HCT116 (cell line): ENCODE results near the gene GADD45G. TPM values are rescaled to one million over a fixed set of nuclear protein-coding genes. Genes with fewer than 3 reads are reported as not detected.

Source experiments
- ATAC-seq: fragments of 200-7000 bp; cut with Tn5 transposase; 2 replicates; pipeline ENCODE4 v1.9.1; 2020; ENCODE audit warnings: mild to moderate bottlenecking, moderate library complexity
- BruUV-seq: library from RNA; stranded (reverse); fragments of 400-500 nt; replicated peaks from 2 replicates; lab custom pipeline; 2021; lab: Mats Ljungman, UMichigan
- CTCF ChIA-PET: fragments of 300-600 bp; sonication (Branson Sonifier 250); formaldehyde crosslinking; loops from one replicate; lab custom pipeline; 2021; ENCODE audit warnings: antibody characterized with exemption; lab: Charles Lee
- POLR2A ChIA-PET: fragments of 300-600, 350-600 bp; sonication (Branson Sonifier 250); formaldehyde crosslinking; loops from one replicate; lab custom pipeline; 2021; ENCODE audit warnings: antibody characterized with exemption; lab: Charles Lee
- RAD21 ChIA-PET, 2 experiments: fragments of 300-600 bp; sonication (Branson Sonifier 250); formaldehyde crosslinking; loops; one replicate each; lab custom pipeline; 2023; ENCODE audit warnings: low total read pairs in 2 of 2; ENCODE audit not compliant: uncharacterized antibody in 2 of 2, unreplicated experiment in 2 of 2, low non-redundant PET in 1 of 2; lab: Charles Lee
- DNase-seq: peaks from one replicate; pipeline ENCODE4 v3.0.0-alpha.2; 2010; ENCODE audit warnings: low read depth, low spot score
- H2AFZ ChIP-seq: fragments of 200-600 bp; shearing (Covaris generic), sonication (generic); 2 replicates; pipeline ENCODE4 v1.6.1; 2017; ENCODE audit warnings: low read depth, mixed run types, mixed read lengths, antibody characterized with exemption, low read length; ENCODE audit not compliant: poor library complexity, severe bottlenecking
- H3K27ac ChIP-seq: 2 replicates; pipeline ENCODE4 v1.5.1; 2012; ENCODE audit warnings: low read depth, low read length
- H3K27me3 ChIP-seq: fragments of 200-600 bp; sonication (generic); 2 replicates; pipeline ENCODE4 v1.6.1; 2016; ENCODE audit warnings: mixed run types, low read length, mixed read lengths; ENCODE audit not compliant: insufficient read depth
- H3K36me3 ChIP-seq, 2 experiments: fragments of 200-500 bp in 1 of 2; fragments of 200-600 bp in 1 of 2; sonication (Bioruptor generic) in 1 of 2; sonication (generic) in 1 of 2; 2 replicates each; pipeline versions ENCODE4 v1.5.1 to v1.6.1; 2014 to 2016; ENCODE audit warnings: low read length in 2 of 2, inconsistent platforms in 1 of 2, mixed read lengths in 1 of 2, mixed run types in 1 of 2; ENCODE audit not compliant: insufficient read depth in 2 of 2, control insufficient read depth in 1 of 2
- H3K4me1 ChIP-seq, 2 experiments: fragments of 200-600 bp in 1 of 2; sonication (generic) in 1 of 2; 2 replicates each; pipeline versions ENCODE4 v1.5.1 to v1.6.1; 2012 to 2017; ENCODE audit warnings: low read length in 2 of 2, inconsistent platforms in 1 of 2, mild to moderate bottlenecking in 1 of 2, mixed read lengths in 1 of 2, mixed run types in 1 of 2, moderate library complexity in 1 of 2; ENCODE audit not compliant: insufficient read depth in 2 of 2, control insufficient read depth in 1 of 2
- H3K4me2 ChIP-seq: fragments of 200-600 bp; sonication (generic); 2 replicates; pipeline ENCODE4 v1.6.1; 2017; ENCODE audit warnings: mixed run types, low read length, mixed read lengths
- H3K4me3 ChIP-seq, 2 experiments: fragments of 200-600 bp in 1 of 2; sonication (generic) in 1 of 2; replicated peaks in 1 of 2; 2 replicates each; pipeline ENCODE4 v1.5.1; 2011 to 2016; ENCODE audit warnings: low read length in 2 of 2, control low read depth in 1 of 2, low read depth in 1 of 2, mild to moderate bottlenecking in 1 of 2, mixed read lengths in 1 of 2, mixed run types in 1 of 2
- H3K79me2 ChIP-seq: fragments of 200-600 bp; sonication (generic); 2 replicates; pipeline ENCODE4 v1.6.1; 2017; ENCODE audit warnings: mild to moderate bottlenecking, mixed run types, low read length, moderate library complexity, mixed read lengths; ENCODE audit not compliant: insufficient read depth
- H3K9ac ChIP-seq: fragments of 200-600 bp; sonication (generic); 2 replicates; pipeline ENCODE4 v1.6.1; 2016; ENCODE audit warnings: low read length, mixed read lengths
- H3K9me2 ChIP-seq: fragments of 200-600 bp; sonication (generic), shearing (Covaris generic); 2 replicates; pipeline ENCODE4 v1.6.1; 2017; ENCODE audit warnings: mixed run types, mild to moderate bottlenecking, moderate library complexity; ENCODE audit not compliant: insufficient read depth
- H3K9me3 ChIP-seq, 2 experiments: fragments of 200-500 bp in 1 of 2; fragments of 200-600 bp in 1 of 2; sonication (Bioruptor generic) in 1 of 2; sonication (generic) in 1 of 2; 2 replicates each; pipeline ENCODE4 v1.6.1; 2014 to 2017; ENCODE audit warnings: low read length in 2 of 2, mixed read lengths in 2 of 2, inconsistent platforms in 1 of 2, low read depth in 1 of 2, mild to moderate bottlenecking in 1 of 2, mixed run types in 1 of 2, moderate library complexity in 1 of 2; ENCODE audit not compliant: control insufficient read depth in 1 of 2, insufficient read depth in 1 of 2
- H4K20me1 ChIP-seq: fragments of 200-600 bp; sonication (generic), shearing (Covaris generic); 2 replicates; pipeline ENCODE4 v1.6.1; 2017; ENCODE audit warnings: mixed run types, mild to moderate bottlenecking, moderate library complexity; ENCODE audit not compliant: insufficient read depth
- CBX3 ChIP-seq: IDR thresholded peaks from 2 replicates; pipeline ENCODE4 v1.6.1; 2012; ENCODE audit warnings: low read depth
- CEBPB ChIP-seq: IDR thresholded peaks from 2 replicates; pipeline ENCODE4 v1.6.1; 2012; ENCODE audit warnings: low read depth
- EZH2phosphoT487 ChIP-seq: fragments of 200-600 bp; IDR thresholded peaks from 2 replicates; pipeline ENCODE4 v1.6.1; 2018; ENCODE audit warnings: antibody characterized with exemption, borderline replicate concordance
- RAD21 ChIP-seq: IDR thresholded peaks from 2 replicates; pipeline ENCODE4 v1.6.1; 2012; ENCODE audit warnings: low read depth, mild to moderate bottlenecking
- SIN3A ChIP-seq: IDR thresholded peaks from 2 replicates; pipeline ENCODE4 v1.6.1; 2012; ENCODE audit warnings: low read depth
- intact Hi-C: fragments of 100-400 bp; cut with micrococcal nuclease; formaldehyde crosslinking; loops from 2 replicates; pipeline ENCODE4 v1.10.0; 2022
- total RNA-seq: library from RNA; stranded (reverse); gene quantifications from one replicate; pipeline ENCODE4 v1.2.1, GENCODE V29; 2021; ENCODE audit not compliant: unreplicated experiment
- TF ChIP-seq, protein P1 (sequence below), 3 experiments: fragments of 200-600 bp in 1 of 3; sonication (generic) in 1 of 3; IDR thresholded peaks in 2 of 3; conservative IDR thresholded peaks in 1 of 3; 2 replicates each; pipeline ENCODE4 v1.5.1; 2012 to 2017; ENCODE audit warnings: low read depth in 2 of 3, low read length in 2 of 3, antibody characterized with exemption in 1 of 3, borderline replicate concordance in 1 of 3, control low read depth in 1 of 3, mild to moderate bottlenecking in 1 of 3, mixed read lengths in 1 of 3, mixed run types in 1 of 3, moderate library complexity in 1 of 3; ENCODE audit not compliant: insufficient read depth in 1 of 3

GADD45G gene
- total RNA-seq, 1 experiment from 2014 or later = not detected

DNA sequence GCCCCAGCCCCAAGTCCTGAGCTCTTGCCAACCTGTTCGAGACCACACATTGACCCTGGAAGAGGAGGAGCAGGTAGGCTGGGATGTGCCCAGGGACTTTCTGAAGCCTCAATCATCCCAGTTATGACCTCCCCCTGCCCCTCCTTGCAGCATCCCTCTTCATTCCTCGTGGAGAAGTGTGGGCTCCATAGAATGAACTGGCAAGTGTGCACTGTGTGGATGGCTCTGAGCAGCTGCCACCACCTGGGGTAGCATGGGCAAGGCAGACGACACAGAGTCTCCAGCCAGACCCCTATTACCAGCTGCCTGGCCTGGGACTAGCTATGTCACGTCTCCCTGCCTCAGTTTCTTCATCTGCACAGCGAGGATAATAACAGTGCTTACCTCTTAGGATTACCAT, 33.5 kb downstream of the GADD45G start:
- Histone ChIP-seq H3K9me3 (no peaks in the 10 kb centered on the region), H3K79me2 (no peaks in the 10 kb centered on the region), H4K20me1 (no peaks in the 10 kb centered on the region), H3K4me2 (no peak overlapping the region), H3K4me3 (no peak overlapping the region), H3K27ac (no peak overlapping the region), H3K27me3 (peaks cover 14% of the 10 kb centered on the region; the same call in 1 of the 2 replicates), H3K9ac (no peak overlapping the region), H3K9me2 (no peaks in the 10 kb centered on the region), H3K4me1 (no peaks in the 10 kb centered on the region), H2AFZ (no peak overlapping the region), H3K36me3 (no peaks in the 10 kb centered on the region)
- intact Hi-C loops = no loop called here
- ChIA-PET RAD21 (no interaction called here), POLR2A (no interaction called here), CTCF (no interaction called here)
- DNase-seq = no peak
- no peak for ATAC-seq
- TF ChIP-seq CEBPB (no peak), RAD21 (no peak), SIN3A (no peak), CBX3 (no peak)
- TF ChIP-seq, protein P1, sequence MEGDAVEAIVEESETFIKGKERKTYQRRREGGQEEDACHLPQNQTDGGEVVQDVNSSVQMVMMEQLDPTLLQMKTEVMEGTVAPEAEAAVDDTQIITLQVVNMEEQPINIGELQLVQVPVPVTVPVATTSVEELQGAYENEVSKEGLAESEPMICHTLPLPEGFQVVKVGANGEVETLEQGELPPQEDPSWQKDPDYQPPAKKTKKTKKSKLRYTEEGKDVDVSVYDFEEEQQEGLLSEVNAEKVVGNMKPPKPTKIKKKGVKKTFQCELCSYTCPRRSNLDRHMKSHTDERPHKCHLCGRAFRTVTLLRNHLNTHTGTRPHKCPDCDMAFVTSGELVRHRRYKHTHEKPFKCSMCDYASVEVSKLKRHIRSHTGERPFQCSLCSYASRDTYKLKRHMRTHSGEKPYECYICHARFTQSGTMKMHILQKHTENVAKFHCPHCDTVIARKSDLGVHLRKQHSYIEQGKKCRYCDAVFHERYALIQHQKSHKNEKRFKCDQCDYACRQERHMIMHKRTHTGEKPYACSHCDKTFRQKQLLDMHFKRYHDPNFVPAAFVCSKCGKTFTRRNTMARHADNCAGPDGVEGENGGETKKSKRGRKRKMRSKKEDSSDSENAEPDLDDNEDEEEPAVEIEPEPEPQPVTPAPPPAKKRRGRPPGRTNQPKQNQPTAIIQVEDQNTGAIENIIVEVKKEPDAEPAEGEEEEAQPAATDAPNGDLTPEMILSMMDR (IDR thresholded peaks at IDR 0.05 in 2 of 3, conservative IDR thresholded peaks at IDR 0.05 in 1 of 3; ENCODE audit: borderline replicate concordance in 1 of 3, insufficient read depth in 1 of 3, low read depth in 2 of 3, low read length in 2 of 3) = no peak
- no TSS peak for BruUV-seq

DNA sequence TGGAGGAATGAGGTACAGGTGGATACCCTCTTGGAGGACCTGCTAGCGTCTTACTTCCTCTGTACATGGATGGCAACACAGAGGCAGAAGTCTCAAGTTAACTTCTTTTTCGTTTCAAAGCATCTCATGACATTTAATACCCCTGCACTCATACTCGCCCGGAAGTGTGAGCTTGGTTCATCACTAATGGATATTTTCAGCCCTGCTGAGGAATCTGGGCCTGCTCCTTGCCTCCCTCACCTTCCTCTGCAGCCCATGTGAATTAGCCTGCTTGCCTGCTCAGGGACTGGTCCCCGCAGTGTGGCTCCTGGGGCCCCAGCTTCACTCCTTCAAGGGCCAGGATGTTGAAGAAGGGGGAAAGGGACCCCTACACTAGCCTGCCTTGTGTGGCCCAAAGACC, 34.1 kb downstream of the GADD45G start:
- ATAC-seq = no peak
- H4K20me1 ChIP-seq = no peaks in the 10 kb centered on the region
- no peaks in the 10 kb centered on the region for H3K36me3 ChIP-seq
- TF ChIP-seq SIN3A (no peak), EZH2phosphoT487 (no peak)
- TF ChIP-seq, protein P1 (IDR thresholded peaks at IDR 0.05 in 2 of 3, conservative IDR thresholded peaks at IDR 0.05 in 1 of 3; ENCODE audit: borderline replicate concordance in 1 of 3, insufficient read depth in 1 of 3, low read depth in 2 of 3, low read length in 2 of 3) = no peak
- H3K9me3 ChIP-seq = no peaks in the 10 kb centered on the region
- H3K27ac ChIP-seq = no peak overlapping the region
- POLR2A ChIA-PET = no interaction called here
- no peak overlapping the region for H2AFZ ChIP-seq
- H3K9ac ChIP-seq = no peak overlapping the region
- RAD21 ChIA-PET = no interaction called here
- no peaks in the 10 kb centered on the region for H3K9me2 ChIP-seq
- CTCF ChIA-PET = no interaction called here
- H3K4me2 ChIP-seq = no peak overlapping the region
- DNase-seq = no peak
- intact Hi-C loops = no loop called here
- H3K4me3 ChIP-seq = no peak overlapping the region
- H3K79me2 ChIP-seq = no peaks in the 10 kb centered on the region
- BruUV-seq = no TSS peak
- H3K4me1 ChIP-seq = no peaks in the 10 kb centered on the region
- peaks cover 12% of the 10 kb centered on the region; the same call in 1 of the 2 replicates for H3K27me3 ChIP-seq
